Testis (tissue), 3 donors: ENCODE measurements around the gene GAREM2. TPM values are rescaled to one million over a fixed set of nuclear protein-coding genes. Genes with fewer than 3 reads are reported as not detected.

Experiments used
- DNase-seq: peaks from one replicate; pipeline ENCODE4 v3.0.0-alpha.2; 2019
- H3K27ac ChIP-seq, 2 donors: fragments of 200-600 bp; sonication (generic); one replicate each; pipeline ENCODE4 v1.5.1; 2019
- H3K27me3 ChIP-seq: fragments of 200-600 bp; sonication (generic); one replicate; pipeline ENCODE4 v1.5.1; 2019
- H3K36me3 ChIP-seq: fragments of 200-600 bp; sonication (generic); one replicate; pipeline ENCODE4 v1.5.1; 2017; ENCODE audit warnings: low read depth; ENCODE audit errors: missing control alignments
- H3K4me1 ChIP-seq: fragments of 200-600 bp; sonication (generic); one replicate; pipeline ENCODE4 v1.5.1; 2019
- H3K4me3 ChIP-seq, 2 donors: fragments of 200-600 bp; sonication (generic); one replicate each; pipeline ENCODE4 v1.5.1; 2017 to 2019
- H3K9me3 ChIP-seq: fragments of 200-600 bp; sonication (generic); one replicate; pipeline ENCODE4 v1.5.1; 2017
- POLR2A ChIP-seq: fragments of 450-650 bp; IDR thresholded peaks from one replicate; pipeline ENCODE4 v1.6.1; 2017; ENCODE audit warnings: antibody characterized with exemption, mild to moderate bottlenecking, moderate library complexity
- WGBS, 2 donors: methylation state at CpG; one replicate each; pipeline ENCODE4 v1.1.5; 2018; 5-methylcytosine and 5-hydroxymethylcytosine counted together
- intact Hi-C: fragments of 100-400 bp; cut with DNase I; formaldehyde crosslinking; loops from one replicate; pipeline ENCODE4 v1.15.1; 2023; ENCODE audit warnings: low total_unique reads
- polyA plus RNA-seq: library from polyadenylated mRNA; stranded (reverse); fragments of 350-450 nt; fragmentation: Illumina TruSeq; extraction: RNeasy Lipid Tissue Mini Kit (QIAGEN cat#74804); gene quantifications from one replicate; pipeline ENCODE4 v1.2.3, GENCODE V29; 2014; ENCODE audit warnings: low read depth, low replicate concordance; ENCODE audit not compliant: insufficient read depth
- total RNA-seq, 2 donors: library from RNA; depleted of rRNA; stranded (reverse); fragments of >200 nt; gene quantifications; one replicate each; pipeline ENCODE4 v1.2.3, GENCODE V29; 2016
- TF ChIP-seq, protein P1 (sequence below), 3 experiments: fragments of 450-650 bp in 2 of 3; fragments of 200-600 bp in 1 of 3; sonication (generic) in 1 of 3; IDR thresholded peaks; one replicate each; pipeline ENCODE4 v1.5.1; 2016 to 2019; ENCODE audit warnings: antibody characterized with exemption in 3 of 3, mild to moderate bottlenecking in 2 of 3, moderate library complexity in 1 of 3

GAREM2 gene
- total and polyA plus RNA-seq, 3 donors from 2014 or later = 4.6 to 6.8 (median 5.4) TPM

- no peak for TF ChIP-seq POLR2A
- TF ChIP-seq, protein P1, sequence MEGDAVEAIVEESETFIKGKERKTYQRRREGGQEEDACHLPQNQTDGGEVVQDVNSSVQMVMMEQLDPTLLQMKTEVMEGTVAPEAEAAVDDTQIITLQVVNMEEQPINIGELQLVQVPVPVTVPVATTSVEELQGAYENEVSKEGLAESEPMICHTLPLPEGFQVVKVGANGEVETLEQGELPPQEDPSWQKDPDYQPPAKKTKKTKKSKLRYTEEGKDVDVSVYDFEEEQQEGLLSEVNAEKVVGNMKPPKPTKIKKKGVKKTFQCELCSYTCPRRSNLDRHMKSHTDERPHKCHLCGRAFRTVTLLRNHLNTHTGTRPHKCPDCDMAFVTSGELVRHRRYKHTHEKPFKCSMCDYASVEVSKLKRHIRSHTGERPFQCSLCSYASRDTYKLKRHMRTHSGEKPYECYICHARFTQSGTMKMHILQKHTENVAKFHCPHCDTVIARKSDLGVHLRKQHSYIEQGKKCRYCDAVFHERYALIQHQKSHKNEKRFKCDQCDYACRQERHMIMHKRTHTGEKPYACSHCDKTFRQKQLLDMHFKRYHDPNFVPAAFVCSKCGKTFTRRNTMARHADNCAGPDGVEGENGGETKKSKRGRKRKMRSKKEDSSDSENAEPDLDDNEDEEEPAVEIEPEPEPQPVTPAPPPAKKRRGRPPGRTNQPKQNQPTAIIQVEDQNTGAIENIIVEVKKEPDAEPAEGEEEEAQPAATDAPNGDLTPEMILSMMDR (IDR thresholded peaks at IDR 0.05) = no peak
- no peaks in the 10 kb centered on the region for H3K36me3 ChIP-seq
- no peak overlapping the region for H3K4me3 ChIP-seq
- no peak for DNase-seq
- WGBS, 2 donors = 90 to 91% methylated on average over 10 of the region's 10 CpGs
- intact Hi-C loops = no loop called here
- H3K27me3 ChIP-seq = no peaks in the 10 kb centered on the region
- H3K9me3 ChIP-seq = no peaks in the 10 kb centered on the region
- H3K27ac ChIP-seq = no peak overlapping the region
- no peaks in the 10 kb centered on the region for H3K4me1 ChIP-seq
These were observed 20.8 kb downstream of the GAREM2 start for GRCh38 chr2:26193578-26194231.

DNA sequence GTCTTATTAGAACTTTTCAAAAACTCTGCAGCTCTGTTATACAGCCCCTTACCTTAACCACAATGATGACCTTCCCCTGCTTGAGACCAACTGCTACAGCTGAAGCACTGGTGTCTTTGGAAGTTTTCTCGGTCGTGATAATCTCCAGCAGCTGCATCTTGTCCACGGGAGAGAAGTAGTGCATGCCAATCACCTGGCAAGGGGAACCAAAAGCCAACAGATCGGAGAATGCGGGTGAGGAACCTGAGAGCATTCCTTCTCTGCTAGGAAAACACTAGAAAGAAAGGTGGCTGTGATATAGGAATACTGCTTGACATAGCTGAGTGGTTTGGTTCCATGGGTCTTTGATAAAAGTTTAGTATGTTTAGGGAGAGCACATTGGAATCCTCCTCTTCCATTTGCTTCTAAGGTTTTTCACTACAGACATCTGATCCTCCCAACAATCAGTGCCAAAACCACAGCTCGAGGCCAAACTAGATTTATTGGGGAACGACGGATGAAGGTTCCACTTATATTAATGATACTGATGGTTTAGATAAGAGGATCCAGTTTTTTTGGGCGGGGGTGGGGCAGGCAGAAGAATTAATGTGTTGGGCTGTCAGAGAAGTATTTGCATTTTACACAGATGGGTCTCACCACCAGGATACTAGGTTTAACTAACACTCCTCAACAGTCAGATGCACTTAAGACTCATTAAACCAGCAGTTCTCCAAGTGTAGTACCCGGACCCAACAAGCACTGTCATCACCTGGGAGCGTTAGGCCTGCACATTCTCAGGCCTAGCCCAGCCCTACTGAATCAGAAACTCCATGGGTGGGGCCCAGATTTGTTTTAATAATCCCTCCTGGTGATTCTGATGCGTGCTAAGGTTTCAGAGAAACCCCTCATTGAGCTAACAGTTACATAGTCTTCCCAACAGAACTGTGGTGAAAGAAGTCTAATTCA, 22.4 kb downstream of the GAREM2 start:
- no peak for DNase-seq
- Histone ChIP-seq H3K9me3 (no peaks in the 10 kb centered on the region), H3K4me1 (no peaks in the 10 kb centered on the region), H3K4me3 (no peak overlapping the region), H3K36me3 (no peaks in the 10 kb centered on the region), H3K27me3 (no peaks in the 10 kb centered on the region), H3K27ac (no peak overlapping the region)
- intact Hi-C loops = no loop called here
- WGBS, 2 donors = 76 to 77% methylated on average over 12 of the region's 12 CpGs
- TF ChIP-seq, protein P1 (IDR thresholded peaks at IDR 0.05) = no peak
- no peak for TF ChIP-seq POLR2A

GRCh38 chr2:26196683-26197418, 24.0 kb downstream of the GAREM2 start:
- no peaks in the 10 kb centered on the region for H3K9me3 ChIP-seq
- no peaks in the 10 kb centered on the region for H3K27me3 ChIP-seq
- DNase-seq = no peak
- H3K4me3 ChIP-seq = no peak overlapping the region
- no peak overlapping the region for H3K27ac ChIP-seq
- no peaks in the 10 kb centered on the region for H3K4me1 ChIP-seq
- 85 to 88% methylated on average over 9 of the region's 9 CpGs for WGBS, 2 donors
- intact Hi-C loops = no loop called here
- H3K36me3 ChIP-seq = no peaks in the 10 kb centered on the region
- TF ChIP-seq, protein P1 (IDR thresholded peaks at IDR 0.05) = no peak
- TF ChIP-seq POLR2A = no peak

DNA sequence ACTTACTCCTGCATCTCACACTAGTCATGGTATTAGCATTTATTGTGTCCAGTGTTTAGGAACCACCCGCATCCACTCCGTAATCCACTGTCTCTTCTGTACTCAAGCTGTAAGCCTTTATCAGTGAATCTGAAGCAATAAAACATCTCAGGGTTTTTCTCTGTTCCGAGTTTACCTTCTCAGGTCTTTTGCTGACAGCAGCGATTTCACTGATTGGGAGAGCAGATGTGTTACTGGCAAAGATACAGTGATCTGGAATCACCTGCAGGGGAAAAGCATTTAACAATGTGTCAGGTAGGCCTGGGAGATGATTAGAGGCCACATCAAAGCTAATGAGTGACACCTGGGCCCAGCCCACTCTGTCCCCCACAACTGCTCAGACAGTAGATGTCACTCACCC, 24.6 kb downstream of the GAREM2 start:
- WGBS, 2 donors = 88 to 97% methylated on average over 4 of the region's 4 CpGs
- no peak for TF ChIP-seq POLR2A
- TF ChIP-seq, protein P1 (IDR thresholded peaks at IDR 0.05) = no peak
- no peaks in the 10 kb centered on the region for H3K4me1 ChIP-seq
- no peaks in the 10 kb centered on the region for H3K36me3 ChIP-seq
- no peaks in the 10 kb centered on the region for H3K27me3 ChIP-seq
- no peak for DNase-seq
- H3K9me3 ChIP-seq = no peaks in the 10 kb centered on the region
- H3K4me3 ChIP-seq = no peak overlapping the region
- intact Hi-C loops = no loop called here
- no peak overlapping the region for H3K27ac ChIP-seq
